Activated T-cell treated with anti-CD3 and anti-CD28 coated beads, Interleukin-2, amount 50 U/mL, for 72 hours (primary cell): ENCODE data around the gene GON4L. TPM values are rescaled to one million over a fixed set of nuclear protein-coding genes. Genes with fewer than 3 reads are reported as not detected.
A peak's percentile ranks its signal among the peaks of the same experiment; 100 is the strongest.
"Not testable (repeated sequence)": the region's sequence is repeated elsewhere in the genome, so short reads cannot be mapped to it uniquely, and the experiment has no call there.

Experiments used
- ATAC-seq, 2 donors: fragments of 150-1000 bp; cut with Tn5 transposase; replicated peaks in 1 of 2; 2 replicates each; pipeline ENCODE4 v1.10.0; 2021; ENCODE audit warnings: moderate library complexity in 2 of 2, mild to moderate bottlenecking in 1 of 2
- DNase-seq, 2 donors: peaks; one replicate each; pipeline ENCODE4 v3.0.0; 2021 to 2022; ENCODE audit warnings: mixed read lengths in 1 of 2
- H3K27ac Mint-ChIP-seq: one replicate; pipeline ENCODE4 v1.8.0; 2022; ENCODE audit warnings: mild to moderate bottlenecking, moderate library complexity, mixed read lengths
- H3K27me3 Mint-ChIP-seq: one replicate; pipeline ENCODE4 v1.8.0; 2022; ENCODE audit warnings: low read depth, mixed read lengths
- H3K36me3 Mint-ChIP-seq, 2 donors: one replicate each; pipeline ENCODE4 v1.8.0; 2022; ENCODE audit warnings: mixed read lengths in 2 of 2, mild to moderate bottlenecking in 1 of 2; ENCODE audit not compliant: insufficient read depth in 2 of 2
- H3K4me1 Mint-ChIP-seq: one replicate; pipeline ENCODE4 v1.8.0; 2022; ENCODE audit warnings: low read depth, mixed read lengths
- H3K4me3 Mint-ChIP-seq, 2 donors: one replicate each; pipeline ENCODE4 v1.8.0; 2022; ENCODE audit warnings: mild to moderate bottlenecking in 2 of 2, mixed read lengths in 2 of 2, moderate library complexity in 2 of 2
- H3K9me3 Mint-ChIP-seq, 2 donors: one replicate each; pipeline ENCODE4 v1.8.0; 2022; ENCODE audit warnings: mixed read lengths in 2 of 2
- total RNA-seq, 2 donors: library from RNA; stranded (reverse); gene quantifications; one replicate each; pipeline ENCODE4 v1.2.3, GENCODE V29; 2022

The GON4L gene
- total RNA-seq, 2 donors from 2014 or later: 62.8 to 67.3 TPM

DNA sequence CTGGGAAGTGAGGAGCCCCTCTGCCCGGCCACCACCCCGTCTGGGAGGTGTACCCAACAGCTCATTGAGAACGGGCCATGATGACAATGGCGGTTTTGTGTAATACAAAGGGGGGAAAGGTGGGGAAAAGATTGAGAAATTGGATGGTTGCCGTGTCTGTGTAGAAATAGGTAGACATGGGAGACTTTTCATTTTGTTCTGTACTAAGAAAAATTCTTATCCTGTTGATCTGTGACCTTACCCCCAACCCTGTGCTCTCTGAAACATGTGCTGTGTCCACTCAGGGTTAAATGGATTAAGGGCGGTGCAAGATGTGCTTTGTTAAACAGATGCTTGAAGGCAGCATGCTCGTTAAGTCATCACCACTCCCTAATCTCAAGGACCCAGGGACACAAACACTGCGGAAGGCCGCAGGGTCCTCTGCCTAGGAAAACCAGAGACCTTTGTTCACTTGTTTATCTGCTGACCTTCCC, 22.1 kb downstream of the GON4L start:
- H3K27ac Mint-ChIP-seq, DNase-seq, H3K27me3 Mint-ChIP-seq, ATAC-seq, H3K9me3 Mint-ChIP-seq, H3K4me3 Mint-ChIP-seq: not testable (repeated sequence)
- Mint-ChIP-seq H3K36me3 (peaks cover 3 to 14% of the 10 kb centered on the region in 2 donors), H3K4me1 (peaks cover 30% of the 10 kb centered on the region)

DNA sequence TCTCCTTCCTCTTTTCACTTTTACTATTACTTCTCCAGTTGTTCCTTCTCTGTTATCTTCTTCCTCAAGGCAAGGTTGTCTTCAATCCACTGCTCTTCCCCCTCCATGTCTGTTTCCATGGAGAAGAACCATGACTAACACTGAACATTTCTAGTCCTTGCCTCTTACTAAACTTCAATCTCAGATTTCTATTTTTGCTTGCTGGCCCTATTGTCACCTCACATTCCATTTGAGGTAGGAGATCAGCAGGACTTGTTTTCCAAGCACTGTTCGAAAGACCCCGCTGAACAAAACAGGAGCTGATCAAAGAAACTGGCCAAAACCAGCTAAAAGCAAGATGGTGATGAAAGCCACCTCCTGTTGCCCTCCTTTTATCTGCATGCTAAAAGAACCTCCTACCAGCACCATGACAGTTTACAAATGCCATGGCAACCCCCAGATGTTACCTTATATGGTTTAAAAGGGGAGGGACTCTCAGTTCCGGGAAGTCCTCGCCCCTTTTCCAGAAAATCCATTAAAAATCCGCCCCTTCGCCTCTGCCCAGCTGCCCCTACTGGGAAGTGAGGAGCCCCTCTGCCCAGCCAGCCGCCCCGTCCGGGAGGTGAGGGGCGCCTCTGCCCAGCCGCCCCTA, 22.6 kb downstream of the GON4L start:
- peaks cover 3 to 14% of the 10 kb centered on the region in 2 donors for H3K36me3 Mint-ChIP-seq
- peaks cover 30% of the 10 kb centered on the region for H3K4me1 Mint-ChIP-seq
- no peak overlapping the region for H3K4me3 Mint-ChIP-seq
- no peaks in the 10 kb centered on the region for H3K27me3 Mint-ChIP-seq
- no peak for DNase-seq
- ATAC-seq: no peak
- peak overlapping the region; percentile 25 for H3K27ac Mint-ChIP-seq
- no peaks in the 10 kb centered on the region for H3K9me3 Mint-ChIP-seq

DNA sequence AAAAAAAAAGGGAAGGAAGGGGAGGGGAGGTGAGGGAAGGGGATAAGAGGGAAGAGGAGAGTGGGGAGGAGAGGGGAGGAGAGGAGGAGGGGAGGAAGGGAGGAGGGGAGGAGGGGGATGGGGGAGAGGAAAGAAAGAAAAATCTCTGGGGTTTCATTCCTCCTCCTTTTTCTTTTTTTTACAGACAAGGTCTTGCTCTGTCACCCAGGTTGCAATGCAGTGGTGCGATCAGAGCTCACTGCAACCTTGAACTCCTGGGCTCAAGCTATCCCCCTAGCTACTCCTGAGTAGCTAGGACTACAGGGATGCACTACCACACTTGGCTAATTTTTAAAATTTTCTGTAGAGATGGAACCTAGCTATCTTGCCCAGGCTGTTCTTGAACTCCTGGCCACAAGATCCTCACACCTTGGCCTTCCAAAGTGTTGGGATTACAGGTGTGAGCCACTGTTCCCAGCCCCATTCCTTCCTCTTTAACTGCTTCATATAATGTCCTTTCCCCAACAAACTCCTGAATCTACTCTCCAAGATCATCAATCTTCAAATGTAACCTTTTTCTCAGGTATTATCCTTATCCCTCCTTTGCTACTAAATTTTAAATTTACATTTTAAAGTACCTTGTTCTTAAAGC, 23.2 kb downstream of the GON4L start:
- no peaks in the 10 kb centered on the region for H3K27me3 Mint-ChIP-seq
- DNase-seq (no peak), ATAC-seq (no peak)
- H3K27ac Mint-ChIP-seq: peak overlapping the region; percentile 25
- no peaks in the 10 kb centered on the region for H3K9me3 Mint-ChIP-seq
- peaks cover 3 to 11% of the 10 kb centered on the region in 2 donors for H3K36me3 Mint-ChIP-seq
- H3K4me1 Mint-ChIP-seq: peaks cover 30% of the 10 kb centered on the region
- H3K4me3 Mint-ChIP-seq: no peak overlapping the region

DNA sequence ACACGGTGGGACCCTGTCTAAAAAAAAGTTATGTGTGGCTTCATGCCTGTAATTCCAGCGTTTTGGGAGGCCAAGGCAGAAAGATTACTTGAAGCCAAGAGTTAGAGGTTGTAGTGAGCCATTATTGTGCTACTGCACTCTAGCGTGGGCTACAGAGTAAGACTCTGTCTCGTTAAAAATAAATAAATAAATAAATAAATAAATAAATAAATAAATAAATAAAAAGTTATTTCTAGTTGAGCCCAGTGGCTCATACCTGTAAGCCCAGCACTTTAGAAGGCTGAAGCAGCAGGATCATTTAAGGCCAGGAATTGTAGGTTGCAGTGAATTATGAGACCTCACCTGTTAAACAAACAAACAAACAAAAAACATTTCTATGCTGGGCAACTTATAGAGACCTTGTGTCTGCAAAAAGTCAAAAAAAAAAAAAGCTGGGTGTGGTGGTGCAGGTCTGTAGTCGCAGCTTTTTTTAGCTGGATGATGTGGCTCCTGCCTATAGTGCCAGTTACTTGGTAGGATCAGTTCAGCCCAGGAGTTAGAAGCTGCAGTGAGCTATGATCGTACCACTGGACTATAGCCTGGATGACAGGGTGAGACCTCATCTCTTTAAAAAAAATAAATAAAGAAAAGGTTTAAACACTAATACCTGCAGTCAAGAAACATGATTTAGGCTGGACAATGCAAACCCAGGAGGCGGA, 25.6 kb downstream of the GON4L start:
- no peak for ATAC-seq

DNA sequence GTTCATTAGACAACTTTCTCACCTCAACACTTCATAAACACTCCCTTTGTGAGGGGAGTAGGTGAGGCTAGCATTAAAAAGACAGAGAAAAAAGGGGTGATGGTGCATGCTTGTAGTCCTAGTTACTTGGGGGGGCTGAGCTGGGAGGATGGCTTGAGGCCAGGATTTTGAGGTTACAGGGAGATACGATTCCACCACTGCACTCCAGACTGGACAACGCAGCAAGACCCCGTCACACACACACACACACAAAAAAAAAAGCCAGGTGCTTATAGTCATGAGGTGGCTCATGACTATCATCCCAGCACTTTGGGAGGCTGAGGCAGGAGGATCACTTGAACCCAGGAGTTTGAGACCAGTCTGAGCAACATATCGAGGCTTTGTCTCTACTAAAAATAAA, 29.6 kb downstream of the GON4L start:
- no peak overlapping the region for H3K4me3 Mint-ChIP-seq
- peaks cover 1% of the 10 kb centered on the region for H3K4me1 Mint-ChIP-seq
- no peaks in the 10 kb centered on the region for H3K9me3 Mint-ChIP-seq
- peaks cover 0 to 18% of the 10 kb centered on the region in 2 donors for H3K36me3 Mint-ChIP-seq
- no peak for DNase-seq
- H3K27me3 Mint-ChIP-seq: no peaks in the 10 kb centered on the region
- no peak overlapping the region for H3K27ac Mint-ChIP-seq
- no peak for ATAC-seq

More for the DNA sequence above, 25.6 kb downstream of the GON4L start:
- H3K4me1 Mint-ChIP-seq: peaks cover 26% of the 10 kb centered on the region
- DNase-seq: no peak
- no peak overlapping the region for H3K27ac Mint-ChIP-seq
- no peak overlapping the region for H3K4me3 Mint-ChIP-seq
- H3K36me3 Mint-ChIP-seq: peaks cover 3 to 6% of the 10 kb centered on the region in 2 donors
- H3K27me3 Mint-ChIP-seq: no peaks in the 10 kb centered on the region
- H3K9me3 Mint-ChIP-seq: no peaks in the 10 kb centered on the region

DNA sequence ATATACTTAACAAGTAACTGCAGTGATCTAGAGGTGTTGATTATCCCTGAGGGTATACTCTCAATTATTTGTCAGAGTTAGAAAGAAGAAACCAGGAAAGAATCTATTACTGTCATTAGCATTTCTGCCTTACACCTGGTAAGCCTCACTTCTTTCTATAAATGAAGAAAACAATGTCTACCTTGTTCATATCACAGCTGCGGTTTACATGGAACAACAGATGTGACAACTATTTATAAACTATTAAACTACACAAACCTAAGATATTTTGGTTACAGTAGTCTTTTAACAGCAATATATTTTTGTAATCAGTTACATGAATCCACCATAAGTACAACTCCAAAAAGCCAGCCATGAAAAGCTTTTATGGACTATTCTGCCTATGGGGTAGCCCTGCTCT, 40.7 kb downstream of the GON4L start:
- ATAC-seq (no peak), DNase-seq (no peak)
- no peaks in the 10 kb centered on the region for H3K27me3 Mint-ChIP-seq
- no peaks in the 10 kb centered on the region for H3K4me1 Mint-ChIP-seq
- no peak overlapping the region for H3K4me3 Mint-ChIP-seq
- H3K27ac Mint-ChIP-seq: no peak overlapping the region
- H3K36me3 Mint-ChIP-seq: peaks cover 6 to 19% of the 10 kb centered on the region in 2 donors
- no peaks in the 10 kb centered on the region for H3K9me3 Mint-ChIP-seq

DNA sequence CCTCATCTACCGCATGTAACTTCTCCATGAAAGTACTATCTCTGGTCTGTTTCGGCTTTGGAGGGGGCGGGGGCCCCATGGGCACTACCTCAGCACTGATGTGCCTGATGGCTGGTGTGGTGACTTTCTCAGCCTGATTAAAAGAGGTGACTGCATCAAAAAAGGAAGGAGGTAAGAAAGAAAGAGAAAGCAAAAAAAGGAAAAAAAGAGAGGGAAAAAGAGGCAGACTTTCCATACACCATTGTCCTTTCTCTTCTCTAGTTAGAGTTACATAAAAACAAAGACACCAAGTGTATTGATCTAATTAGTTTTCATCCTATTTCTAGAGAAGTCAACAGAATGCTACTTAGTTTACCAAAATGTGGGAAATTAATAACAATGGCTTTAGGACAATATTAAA, 43.3 kb downstream of the GON4L start:
- H3K36me3 Mint-ChIP-seq: peaks cover 5 to 16% of the 10 kb centered on the region in 2 donors
- DNase-seq (no peak), ATAC-seq (no peak)
- H3K27me3 Mint-ChIP-seq: no peaks in the 10 kb centered on the region
- no peak overlapping the region for H3K27ac Mint-ChIP-seq
- no peaks in the 10 kb centered on the region for H3K4me1 Mint-ChIP-seq
- H3K9me3 Mint-ChIP-seq: no peaks in the 10 kb centered on the region
- H3K4me3 Mint-ChIP-seq: no peak overlapping the region

DNA sequence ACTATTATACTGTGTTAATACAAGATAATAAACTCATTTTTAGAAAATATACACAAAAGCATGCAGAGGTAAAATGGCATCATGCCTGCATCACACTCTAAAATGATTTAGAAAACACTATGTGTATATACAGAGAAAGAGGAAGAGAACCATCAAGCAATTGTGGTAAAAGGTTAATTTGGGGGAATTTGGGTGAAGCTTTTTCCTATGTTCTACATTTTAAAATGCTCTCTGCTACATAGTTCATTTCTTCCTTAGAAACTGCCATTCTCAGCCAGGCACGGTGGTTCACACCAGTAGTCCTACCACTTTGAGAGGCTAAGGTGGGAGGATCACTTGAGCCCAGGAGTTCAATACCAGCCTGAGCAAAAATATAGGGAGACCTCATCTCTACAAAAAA, 44.1 kb downstream of the GON4L start:
- H3K27ac Mint-ChIP-seq: no peak overlapping the region
- no peaks in the 10 kb centered on the region for H3K9me3 Mint-ChIP-seq
- no peak for ATAC-seq
- no peak for DNase-seq
- no peak overlapping the region for H3K4me3 Mint-ChIP-seq
- H3K27me3 Mint-ChIP-seq: no peaks in the 10 kb centered on the region
- H3K36me3 Mint-ChIP-seq: peaks cover 7 to 20% of the 10 kb centered on the region in 2 donors
- H3K4me1 Mint-ChIP-seq: no peaks in the 10 kb centered on the region

DNA sequence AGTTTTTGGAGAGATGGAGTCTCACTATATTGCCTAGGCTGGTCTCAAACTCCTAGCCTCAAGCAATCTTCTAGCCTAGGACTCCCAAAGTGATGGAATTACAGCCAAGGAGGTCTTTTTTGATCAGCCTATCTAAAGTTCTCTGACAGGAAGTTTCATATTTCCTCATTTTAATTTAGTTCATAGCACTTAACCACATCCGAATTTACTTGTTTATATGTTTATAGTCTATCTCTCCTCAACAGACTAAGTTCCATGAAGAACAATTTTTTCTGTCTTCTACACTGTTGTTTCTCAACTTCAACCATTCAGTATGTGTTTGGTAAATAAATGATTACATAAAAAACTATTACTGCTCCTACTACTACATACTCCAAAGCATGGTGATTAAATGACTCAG, 47.9 kb downstream of the GON4L start:
- Mint-ChIP-seq H3K27ac (peak overlapping the region; percentile 81), H3K36me3 (peaks cover 2 to 17% of the 10 kb centered on the region in 2 donors), H3K9me3 (no peaks in the 10 kb centered on the region), H3K27me3 (no peaks in the 10 kb centered on the region), H3K4me3 (no peak overlapping the region), H3K4me1 (no peaks in the 10 kb centered on the region)
- no peak for ATAC-seq
- no peak for DNase-seq

DNA sequence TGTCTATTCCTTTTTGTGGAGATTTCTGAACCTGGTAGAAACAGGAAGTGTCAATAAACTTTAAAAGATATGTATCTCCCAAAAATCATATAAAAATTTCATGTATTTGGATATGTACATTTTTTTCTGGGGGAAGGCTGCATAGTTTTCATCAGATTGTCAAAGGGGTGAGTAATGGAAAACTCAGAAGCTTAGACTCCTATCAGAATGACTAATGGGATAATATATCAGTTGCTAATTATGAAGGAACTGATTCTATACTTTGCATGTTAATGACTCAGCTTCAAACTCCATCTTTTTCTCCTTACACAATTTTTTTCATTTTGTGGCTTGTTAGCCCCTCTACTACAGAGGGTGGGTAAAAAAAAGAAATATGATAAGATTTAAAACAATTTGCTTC, 55.9 kb downstream of the GON4L start:
- peaks cover 4 to 12% of the 10 kb centered on the region in 2 donors for H3K36me3 Mint-ChIP-seq
- H3K27ac Mint-ChIP-seq: peak overlapping the region; percentile 90
- no peak for ATAC-seq
- H3K4me1 Mint-ChIP-seq: peaks cover 5% of the 10 kb centered on the region
- no peaks in the 10 kb centered on the region for H3K9me3 Mint-ChIP-seq
- DNase-seq: no peak
- no peak overlapping the region for H3K4me3 Mint-ChIP-seq
- no peaks in the 10 kb centered on the region for H3K27me3 Mint-ChIP-seq

DNA sequence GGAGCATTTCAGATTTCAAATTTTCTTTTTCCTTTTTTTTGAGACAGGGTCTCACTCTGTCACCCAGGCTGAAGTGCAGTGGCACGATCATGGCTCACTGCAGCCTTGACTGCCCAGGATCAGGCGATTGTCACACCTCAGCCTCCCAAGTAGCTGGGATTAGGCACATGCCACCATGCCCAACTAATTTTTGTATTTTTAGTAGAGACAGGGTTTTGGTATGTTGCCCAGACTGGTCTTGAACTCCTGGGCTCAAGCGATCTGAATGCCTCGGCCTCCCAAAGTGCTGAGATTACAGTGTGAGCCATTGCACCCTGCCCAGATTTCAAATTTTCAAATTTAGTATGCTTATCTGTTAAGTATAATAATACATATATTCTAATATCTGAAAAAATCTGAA, 61.4 kb downstream of the GON4L start:
- H3K4me3 Mint-ChIP-seq, H3K4me1 Mint-ChIP-seq, H3K27me3 Mint-ChIP-seq, DNase-seq, ATAC-seq, H3K9me3 Mint-ChIP-seq, H3K27ac Mint-ChIP-seq: not testable (repeated sequence)
- H3K36me3 Mint-ChIP-seq: peaks cover 8 to 11% of the 10 kb centered on the region in 2 donors

DNA sequence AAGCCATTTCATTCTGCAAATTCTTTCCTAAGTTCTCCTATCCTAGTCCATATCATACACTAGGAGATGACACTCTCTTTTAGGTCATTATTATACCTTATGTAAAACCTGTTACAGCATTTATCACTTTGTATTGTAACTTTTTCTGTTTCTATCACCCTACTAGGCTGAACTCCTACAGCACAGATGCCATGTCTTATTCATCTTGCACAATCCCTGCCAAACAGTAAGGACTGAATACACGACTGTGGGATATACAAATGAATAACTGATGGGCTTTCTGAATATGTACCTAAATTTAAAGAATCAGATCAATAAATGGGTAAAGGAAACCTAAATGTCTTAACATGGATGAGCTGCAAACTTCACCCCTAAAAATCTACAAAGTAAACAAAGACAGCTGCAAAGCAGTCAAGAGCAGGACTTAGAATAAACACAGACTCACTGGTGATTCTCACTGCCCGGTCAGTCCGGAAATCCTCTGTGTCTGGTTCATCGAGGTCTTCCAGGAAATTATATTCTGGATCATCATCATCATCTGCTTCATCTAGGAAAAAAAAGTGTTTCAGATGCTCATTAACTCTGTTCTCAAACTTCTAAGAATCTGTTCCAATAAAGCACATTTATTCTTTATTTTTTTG, 62.3 kb downstream of the GON4L start:
- peak overlapping the region; percentile 80 for H3K27ac Mint-ChIP-seq
- no peak for DNase-seq

DNA sequence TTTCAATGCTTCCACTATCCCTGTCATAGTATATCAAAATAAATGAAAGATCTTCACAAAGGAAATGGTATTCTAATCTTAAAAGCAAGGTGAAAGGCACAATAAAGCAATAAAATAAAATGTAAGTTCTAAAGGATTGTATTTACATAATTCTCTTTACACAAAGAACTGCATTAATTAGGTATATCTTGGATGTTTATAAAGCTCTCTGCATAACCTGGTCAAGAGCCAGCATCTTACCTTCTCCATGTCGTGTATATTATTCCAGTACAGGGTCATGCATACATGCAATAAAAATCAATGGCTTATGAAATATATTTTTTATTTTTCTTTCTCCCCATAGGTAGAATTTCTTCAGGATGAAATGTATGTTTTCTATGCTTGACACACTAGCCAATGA, 63.8 kb downstream of the GON4L start:
- Mint-ChIP-seq H3K4me3 (no peak overlapping the region), H3K27ac (no peak overlapping the region), H3K9me3 (no peaks in the 10 kb centered on the region), H3K4me1 (no peaks in the 10 kb centered on the region), H3K27me3 (no peaks in the 10 kb centered on the region), H3K36me3 (peaks cover 6 to 14% of the 10 kb centered on the region in 2 donors)
- ATAC-seq: no peak
- DNase-seq: no peak

More for the DNA sequence above, 62.3 kb downstream of the GON4L start:
- H3K27me3 Mint-ChIP-seq: no peaks in the 10 kb centered on the region
- H3K4me1 Mint-ChIP-seq: no peaks in the 10 kb centered on the region
- H3K4me3 Mint-ChIP-seq: no peak overlapping the region
- no peaks in the 10 kb centered on the region for H3K9me3 Mint-ChIP-seq
- peaks cover 8 to 14% of the 10 kb centered on the region in 2 donors for H3K36me3 Mint-ChIP-seq
- no peak for ATAC-seq
